ENCODE results near the gene PKP1.

Gene PKP1

GRCh38 chr1:201376464-201377374, 93.4 kb downstream of the PKP1 start:
- DNase-seq, result no peak

GRCh38 chr1:201377611-201378092, 94.3 kb downstream of the PKP1 start, which contains the start of gene TNNT2:
TSS of gene TNNT2 (minus strand) at chr1:201377680. CDS start at chr1:201373254, 4,426 bp downstream.
- no peak for DNase-seq

GRCh38 chr1:201378804-201379203, 95.5 kb downstream of the PKP1 start:
- DNase-seq, result no peak

GRCh38 chr1:201379733-201380242, 96.5 kb downstream of the PKP1 start:
- DNase-seq, result no peak

GRCh38 chr1:201381130-201381529, 97.8 kb downstream of the PKP1 start:
- DNase-seq, result no peak
